Keratinocyte (primary cell): ENCODE measurements around the gene THBS4. TPM values are rescaled to one million over a fixed set of nuclear protein-coding genes. Genes with fewer than 3 reads are reported as not detected.

Source experiments
- DNase-seq: peaks from one replicate; pipeline ENCODE4 v3.0.0-alpha.2; 2011; ENCODE audit warnings: low read depth, missing footprints, low spot score
- FAIRE-seq: peaks from 2 replicates; lab custom pipeline; 2011; peaks lifted over from hg19 to GRCh38; lab: Jason Lieb, UNC
- H2AFZ ChIP-seq: 2 replicates; pipeline ENCODE4 v1.6.0; 2012; ENCODE audit warnings: low read length, control low read depth, inconsistent platforms; ENCODE audit not compliant: control insufficient read depth
- H3K27ac ChIP-seq: 2 replicates; pipeline ENCODE4 v1.5.1; 2011; ENCODE audit warnings: low read length; ENCODE audit not compliant: control insufficient read depth, insufficient read depth
- H3K27me3 ChIP-seq: 3 replicates; pipeline ENCODE4 v1.6.0; 2011; ENCODE audit warnings: low read length; ENCODE audit not compliant: control insufficient read depth, insufficient read depth; ENCODE audit errors: extremely low read depth
- H3K36me3 ChIP-seq, 2 experiments: 2 replicates in 1 of 2; 3 replicates in 1 of 2; pipeline ENCODE4 v1.5.1; 2011; ENCODE audit warnings: low read length in 2 of 2, mild to moderate bottlenecking in 1 of 2; ENCODE audit not compliant: control insufficient read depth in 2 of 2, insufficient read depth in 2 of 2; ENCODE audit errors: extremely low read depth in 1 of 2
- H3K4me1 ChIP-seq: 3 replicates; pipeline ENCODE4 v1.5.1; 2011; ENCODE audit warnings: low read length; ENCODE audit not compliant: control insufficient read depth, insufficient read depth; ENCODE audit errors: extremely low read depth
- H3K4me2 ChIP-seq: 3 replicates; pipeline ENCODE4 v1.6.0; 2011; ENCODE audit warnings: low read depth, low read length; ENCODE audit not compliant: control insufficient read depth, insufficient read depth; ENCODE audit errors: extremely low read depth
- H3K4me3 ChIP-seq, 3 experiments: fragments of 200-600 bp in 1 of 3; sonication (generic) in 1 of 3; 2 replicates in 2 of 3; 3 replicates in 1 of 3; pipeline ENCODE4 v1.5.1; 2011 to 2016; ENCODE audit warnings: low read length in 3 of 3, mild to moderate bottlenecking in 3 of 3, control low read depth in 2 of 3, inconsistent platforms in 1 of 3, low read depth in 1 of 3, mixed read lengths in 1 of 3, mixed run types in 1 of 3, moderate library complexity in 1 of 3; ENCODE audit not compliant: control insufficient read depth in 2 of 3, insufficient read depth in 2 of 3; ENCODE audit errors: extremely low read depth in 1 of 3
- H3K79me2 ChIP-seq: 2 replicates; pipeline ENCODE4 v1.6.0; 2012; ENCODE audit warnings: low read length; ENCODE audit not compliant: control insufficient read depth, insufficient read depth
- H3K9ac ChIP-seq: 3 replicates; pipeline ENCODE4 v1.6.0; 2011; ENCODE audit warnings: low read length; ENCODE audit not compliant: control insufficient read depth, insufficient read depth; ENCODE audit errors: extremely low read depth
- H3K9me1 ChIP-seq: 3 replicates; pipeline ENCODE4 v1.6.0; 2011; ENCODE audit warnings: low read length; ENCODE audit not compliant: control insufficient read depth, insufficient read depth; ENCODE audit errors: extremely low read depth
- H3K9me3 ChIP-seq: 2 replicates; pipeline ENCODE4 v1.5.1; 2012; ENCODE audit warnings: low read depth, low read length; ENCODE audit not compliant: control insufficient read depth
- H4K20me1 ChIP-seq: 3 replicates; pipeline ENCODE4 v1.6.0; 2011; ENCODE audit warnings: low read length; ENCODE audit not compliant: control insufficient read depth, insufficient read depth; ENCODE audit errors: extremely low read depth
- CTCF ChIP-seq, 3 experiments: IDR thresholded peaks in 1 of 3; conservative IDR thresholded peaks in 1 of 3; optimal IDR thresholded peaks in 1 of 3; 2 replicates in 2 of 3; 3 replicates in 1 of 3; pipeline versions ENCODE3 to v1.5.1; 2011; ENCODE audit warnings: low read length in 3 of 3, mild to moderate bottlenecking in 3 of 3, moderate library complexity in 2 of 3, control low read depth in 1 of 3, inconsistent platforms in 1 of 3; ENCODE audit not compliant: insufficient read depth in 2 of 3; ENCODE audit errors: extremely low read depth in 1 of 3
- EZH2 ChIP-seq: IDR thresholded peaks from one replicate; pipeline ENCODE4 v1.6.1; 2012; ENCODE audit warnings: inconsistent platforms, mild to moderate bottlenecking, low read length, moderate library complexity
- dilution Hi-C: fragments of 300-500 bp; cut with MboI; formaldehyde crosslinking; loops from one replicate; pipeline ENCODE4 v1.7.0; 2020; ENCODE audit warnings: low sequenced_read_pairs; ENCODE audit not compliant: extremely low pct_ligation_motif_present
- polyA plus RNA-seq, 5 experiments: library from polyadenylated mRNA; depleted of rRNA in 3 of 5; stranded (reverse) in 3 of 5; stranded (forward) in 1 of 5; unstranded in 1 of 5; fragments of >200 nt; gene quantifications; 1 replicate in 1 of 5; 2 replicates in 3 of 5; 3 replicates in 1 of 5; pipeline versions ENCODE4 v1.2.1 to v1.2.3, GENCODE V29; 2011 to 2012; ENCODE audit warnings: missing spikeins in 2 of 5, low read depth in 1 of 5, low replicate concordance in 1 of 5

THBS4 gene
- polyA plus RNA-seq, 1 donor (not counting 4 experiments of a cell fraction or from before 2014, with no cell fraction given) = 0.47 TPM

GRCh38 chr5:80069918-80070318 lies 34.8 kb downstream of the THBS4 start:
- Histone ChIP-seq H3K27me3 (no peaks in the 10 kb centered on the region), H3K27ac (no peak overlapping the region), H3K4me1 (no peaks in the 10 kb centered on the region), H3K4me3 (no peak overlapping the region), H4K20me1 (no peaks in the 10 kb centered on the region), H3K9me1 (no peaks in the 10 kb centered on the region), H2AFZ (no peak overlapping the region), H3K36me3 (no peaks in the 10 kb centered on the region), H3K4me2 (no peak overlapping the region), H3K9ac (no peak overlapping the region), H3K79me2 (no peaks in the 10 kb centered on the region), H3K9me3 (no peaks in the 10 kb centered on the region)
- no peak for DNase-seq
- dilution Hi-C loops = no loop called here
- no peak for TF ChIP-seq CTCF (optimal IDR thresholded peaks at IDR 0.05 in 1 of 3, IDR thresholded peaks at IDR 0.05 in 1 of 3, conservative IDR thresholded peaks at IDR 0.05 in 1 of 3; ENCODE audit: extremely low read depth in 1 of 3, insufficient read depth in 2 of 3, low read length in 3 of 3)
- no peak for FAIRE-seq

DNA sequence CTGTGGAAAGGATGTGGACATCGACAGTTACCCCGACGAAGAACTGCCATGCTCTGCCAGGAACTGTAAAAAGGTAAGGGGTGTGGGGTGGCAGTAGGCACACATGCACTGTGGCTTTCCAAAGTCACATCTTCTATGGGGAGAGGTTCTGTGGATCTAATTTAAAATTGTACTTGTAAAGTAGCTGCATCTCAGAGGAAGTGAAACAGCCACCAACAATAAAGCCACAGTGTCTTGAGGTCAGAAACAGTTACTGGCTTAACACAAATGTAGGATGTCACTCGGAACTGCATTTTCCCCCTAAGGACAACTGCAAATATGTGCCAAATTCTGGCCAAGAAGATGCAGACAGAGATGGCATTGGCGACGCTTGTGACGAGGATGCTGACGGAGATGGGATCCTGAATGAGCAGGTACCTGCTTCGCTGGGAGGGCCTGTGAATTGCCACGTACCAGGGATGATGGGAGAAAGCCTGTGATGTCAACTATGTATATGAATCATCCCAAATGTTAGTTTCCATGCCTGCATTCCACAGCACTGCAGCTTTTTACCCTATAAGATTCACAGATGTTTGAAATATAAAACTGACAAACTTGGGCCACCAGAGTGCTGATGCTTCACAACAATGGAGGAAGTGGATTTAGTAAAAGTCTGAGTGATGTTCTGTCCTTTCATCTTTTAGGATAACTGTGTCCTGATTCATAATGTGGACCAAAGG lies 35.3 kb downstream of the THBS4 start:
- Histone ChIP-seq H3K9me1 (no peaks in the 10 kb centered on the region), H3K27me3 (no peaks in the 10 kb centered on the region), H3K9me3 (no peaks in the 10 kb centered on the region), H3K9ac (no peak overlapping the region), H3K79me2 (no peaks in the 10 kb centered on the region), H3K4me2 (no peak overlapping the region), H2AFZ (no peak overlapping the region), H3K4me1 (no peaks in the 10 kb centered on the region), H4K20me1 (no peaks in the 10 kb centered on the region), H3K27ac (no peak overlapping the region), H3K4me3 (no peak overlapping the region), H3K36me3 (no peaks in the 10 kb centered on the region)
- TF ChIP-seq CTCF (optimal IDR thresholded peaks at IDR 0.05 in 1 of 3, IDR thresholded peaks at IDR 0.05 in 1 of 3, conservative IDR thresholded peaks at IDR 0.05 in 1 of 3; ENCODE audit: extremely low read depth in 1 of 3, insufficient read depth in 2 of 3, low read length in 3 of 3) (no peak), EZH2 (no peak)
- dilution Hi-C loops = no loop called here
- DNase-seq = no peak
- FAIRE-seq = no peak
